Fibroblast of lung (primary cell): ENCODE data around the gene PRKCQ. TPM values are rescaled to one million over a fixed set of nuclear protein-coding genes. Genes with fewer than 3 reads are reported as not detected.

Experiments
- DNase-seq, 2 donors: peaks; one replicate each; pipeline versions ENCODE4 v3.0.0 to v3.0.0-alpha.2; 2010; ENCODE audit warnings: low read depth in 2 of 2
- H2AFZ ChIP-seq: 2 replicates; pipeline ENCODE4 v1.5.1; 2012; ENCODE audit warnings: low read length, control low read depth, inconsistent platforms
- H3K27ac ChIP-seq: 2 replicates; pipeline ENCODE4 v1.5.1; 2011; ENCODE audit warnings: low read length, control low read depth; ENCODE audit not compliant: insufficient read depth
- H3K27me3 ChIP-seq: 2 replicates; pipeline ENCODE4 v1.5.1; 2011; ENCODE audit warnings: mild to moderate bottlenecking, low read length; ENCODE audit not compliant: control insufficient read depth, insufficient read depth
- H3K36me3 ChIP-seq: 2 replicates; pipeline ENCODE4 v1.5.1; 2011; ENCODE audit warnings: low read length; ENCODE audit not compliant: control insufficient read depth, insufficient read depth
- H3K4me1 ChIP-seq: 2 replicates; pipeline ENCODE4 v1.5.1; 2011; ENCODE audit warnings: low read length; ENCODE audit not compliant: control insufficient read depth, insufficient read depth; ENCODE audit errors: extremely low read depth
- H3K4me2 ChIP-seq: 2 replicates; pipeline ENCODE4 v1.5.1; 2011; ENCODE audit warnings: low read length, control low read depth; ENCODE audit not compliant: insufficient read depth; ENCODE audit errors: extremely low read depth
- H3K4me3 ChIP-seq, 4 experiments: fragments of 200-600 bp in 1 of 4; sonication (generic) in 1 of 4; replicated peaks in 1 of 4; 2 replicates each; pipeline ENCODE4 v1.5.1; 2011 to 2016; ENCODE audit warnings: low read length in 4 of 4, low read depth in 3 of 4, mild to moderate bottlenecking in 3 of 4, control low read depth in 2 of 4, inconsistent platforms in 1 of 4, mixed read lengths in 1 of 4; ENCODE audit not compliant: insufficient read depth in 1 of 4; ENCODE audit errors: control extremely low read depth in 1 of 4
- H3K79me2 ChIP-seq: 2 replicates; pipeline ENCODE4 v1.5.1; 2012; ENCODE audit warnings: mild to moderate bottlenecking, low read length, inconsistent platforms; ENCODE audit not compliant: control insufficient read depth, insufficient read depth
- H3K9ac ChIP-seq: 2 replicates; pipeline ENCODE4 v1.5.1; 2011; ENCODE audit warnings: mild to moderate bottlenecking, low read length, control low read depth; ENCODE audit not compliant: insufficient read depth
- H3K9me3 ChIP-seq: 2 replicates; pipeline ENCODE4 v1.5.1; 2012; ENCODE audit warnings: low read depth, low read length; ENCODE audit not compliant: control insufficient read depth, insufficient read depth
- H4K20me1 ChIP-seq: 2 replicates; pipeline ENCODE4 v1.5.1; 2011; ENCODE audit warnings: low read length; ENCODE audit not compliant: control insufficient read depth, insufficient read depth; ENCODE audit errors: extremely low read depth
- EZH2 ChIP-seq: IDR thresholded peaks from 2 replicates; pipeline ENCODE4 v1.5.1; 2012; ENCODE audit warnings: low read length, control low read depth, mild to moderate bottlenecking; ENCODE audit errors: missing control alignments
- polyA plus RNA-seq, 2 donors: library from polyadenylated mRNA; depleted of rRNA in 1 of 2; stranded (reverse) in 1 of 2; unstranded in 1 of 2; fragments of >200 nt; gene quantifications; 2 replicates each; pipeline ENCODE4 v1.2.1, GENCODE V29; 2011 to 2012; ENCODE audit warnings: missing spikeins in 1 of 2
- total RNA-seq: library from RNA; depleted of rRNA; stranded (reverse); fragments of >200 nt; gene quantifications from 2 replicates; pipeline ENCODE4 v1.2.1, GENCODE V29; 2014
- TF ChIP-seq, protein P1 (sequence below), 2 donors: IDR thresholded peaks in 1 of 2; conservative IDR thresholded peaks in 1 of 2; 1 replicate in 1 of 2; 2 replicates in 1 of 2; pipeline ENCODE4 v1.5.1; 2011 to 2012; ENCODE audit warnings: low read length in 2 of 2, control low read depth in 1 of 2, inconsistent platforms in 1 of 2, low read depth in 1 of 2, mild to moderate bottlenecking in 1 of 2

Gene PRKCQ
- total and polyA plus RNA-seq, 2 donors (not counting 1 experiment from before 2014, with no cell fraction given) = under 0.01 to 0.01 TPM

DNA sequence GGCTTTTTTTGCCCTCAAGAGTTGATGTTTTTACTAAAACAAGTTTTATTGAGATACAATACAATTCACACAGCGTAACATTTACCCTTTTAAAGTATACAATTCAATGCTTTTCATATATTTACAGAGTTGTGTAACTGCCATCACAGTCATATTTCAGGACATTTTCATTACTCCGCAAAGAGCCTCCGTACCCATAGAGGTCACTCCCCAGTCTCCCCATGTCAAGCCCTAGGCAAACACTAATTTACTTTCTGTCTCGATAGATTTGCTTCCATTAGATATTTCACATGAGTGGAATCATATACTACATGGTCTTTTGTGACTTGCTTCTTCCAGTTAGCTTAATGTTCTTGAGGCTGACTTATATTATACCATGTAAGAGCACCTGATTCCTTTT, 183.8 kb downstream of the PRKCQ start:
- Histone ChIP-seq H3K9me3 (no peaks in the 10 kb centered on the region), H3K27me3 (peaks cover 4% of the 10 kb centered on the region), H3K4me3 (no peak overlapping the region), H3K79me2 (no peaks in the 10 kb centered on the region), H3K27ac (no peak overlapping the region), H3K4me2 (no peak overlapping the region), H2AFZ (no peak overlapping the region), H3K36me3 (no peaks in the 10 kb centered on the region), H3K9ac (no peak overlapping the region), H3K4me1 (no peaks in the 10 kb centered on the region), H4K20me1 (no peaks in the 10 kb centered on the region)
- DNase-seq = no peak
- TF ChIP-seq, protein P1, sequence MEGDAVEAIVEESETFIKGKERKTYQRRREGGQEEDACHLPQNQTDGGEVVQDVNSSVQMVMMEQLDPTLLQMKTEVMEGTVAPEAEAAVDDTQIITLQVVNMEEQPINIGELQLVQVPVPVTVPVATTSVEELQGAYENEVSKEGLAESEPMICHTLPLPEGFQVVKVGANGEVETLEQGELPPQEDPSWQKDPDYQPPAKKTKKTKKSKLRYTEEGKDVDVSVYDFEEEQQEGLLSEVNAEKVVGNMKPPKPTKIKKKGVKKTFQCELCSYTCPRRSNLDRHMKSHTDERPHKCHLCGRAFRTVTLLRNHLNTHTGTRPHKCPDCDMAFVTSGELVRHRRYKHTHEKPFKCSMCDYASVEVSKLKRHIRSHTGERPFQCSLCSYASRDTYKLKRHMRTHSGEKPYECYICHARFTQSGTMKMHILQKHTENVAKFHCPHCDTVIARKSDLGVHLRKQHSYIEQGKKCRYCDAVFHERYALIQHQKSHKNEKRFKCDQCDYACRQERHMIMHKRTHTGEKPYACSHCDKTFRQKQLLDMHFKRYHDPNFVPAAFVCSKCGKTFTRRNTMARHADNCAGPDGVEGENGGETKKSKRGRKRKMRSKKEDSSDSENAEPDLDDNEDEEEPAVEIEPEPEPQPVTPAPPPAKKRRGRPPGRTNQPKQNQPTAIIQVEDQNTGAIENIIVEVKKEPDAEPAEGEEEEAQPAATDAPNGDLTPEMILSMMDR (conservative IDR thresholded peaks at IDR 0.05 in 1 of 2, IDR thresholded peaks at IDR 0.05 in 1 of 2; ENCODE audit: low read depth in 1 of 2, low read length in 2 of 2) = no peak
- no peak for TF ChIP-seq EZH2

DNA sequence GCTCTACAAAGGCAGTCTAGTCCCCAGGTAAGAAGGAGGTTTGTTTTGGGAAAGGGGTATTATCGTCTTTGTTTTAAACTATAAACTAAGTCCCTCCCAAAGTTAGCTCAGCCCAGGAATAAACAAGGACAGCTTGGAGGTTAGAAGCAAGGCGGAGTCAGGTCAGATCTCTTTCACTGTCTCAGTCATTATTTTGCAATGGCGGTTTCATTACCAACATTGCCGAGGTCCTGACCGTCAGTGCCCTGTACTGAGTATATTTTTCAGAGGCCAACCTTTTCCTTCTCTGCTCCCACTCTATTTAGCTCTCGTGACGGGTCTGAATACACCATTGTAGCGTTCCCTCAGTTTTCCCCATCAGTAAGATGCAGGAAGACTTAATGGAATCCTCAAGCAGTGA, 184.5 kb downstream of the PRKCQ start:
- no peaks in the 10 kb centered on the region for H4K20me1 ChIP-seq
- no peak overlapping the region for H3K9ac ChIP-seq
- no peaks in the 10 kb centered on the region for H3K79me2 ChIP-seq
- H3K4me1 ChIP-seq = no peaks in the 10 kb centered on the region
- H3K4me2 ChIP-seq = no peak overlapping the region
- H3K27me3 ChIP-seq = peaks cover 4% of the 10 kb centered on the region
- H2AFZ ChIP-seq = no peak overlapping the region
- no peak for TF ChIP-seq EZH2
- TF ChIP-seq, protein P1 (conservative IDR thresholded peaks at IDR 0.05 in 1 of 2, IDR thresholded peaks at IDR 0.05 in 1 of 2; ENCODE audit: low read depth in 1 of 2, low read length in 2 of 2) = no peak
- H3K9me3 ChIP-seq = no peaks in the 10 kb centered on the region
- H3K36me3 ChIP-seq = no peaks in the 10 kb centered on the region
- no peak for DNase-seq
- no peak overlapping the region for H3K27ac ChIP-seq
- no peak overlapping the region for H3K4me3 ChIP-seq

DNA sequence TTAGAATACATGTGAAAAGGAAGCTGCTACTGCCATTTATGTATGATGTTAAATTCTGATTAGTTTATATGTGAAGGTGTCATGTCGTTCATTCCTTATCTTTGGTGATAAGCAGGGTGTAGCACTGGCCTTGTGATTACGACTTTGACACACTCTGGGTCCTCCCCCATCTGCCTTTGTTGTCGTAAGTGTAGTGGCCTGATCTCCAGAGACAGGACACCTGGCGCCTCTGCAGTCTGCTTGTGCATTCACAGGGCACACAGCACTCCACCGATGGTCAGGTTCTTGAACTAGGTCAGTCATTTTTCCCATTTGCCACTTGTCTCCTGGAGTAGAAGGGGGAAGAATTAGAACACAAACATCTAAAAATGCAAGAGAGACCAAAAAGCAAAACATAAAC, 186.0 kb downstream of the PRKCQ start:
- Histone ChIP-seq H3K4me2 (no peak overlapping the region), H3K27ac (no peak overlapping the region), H3K27me3 (peaks cover 4% of the 10 kb centered on the region), H2AFZ (no peak overlapping the region), H4K20me1 (no peaks in the 10 kb centered on the region), H3K4me1 (no peaks in the 10 kb centered on the region), H3K4me3 (no peak overlapping the region), H3K9me3 (no peaks in the 10 kb centered on the region), H3K36me3 (no peaks in the 10 kb centered on the region), H3K9ac (no peak overlapping the region), H3K79me2 (no peaks in the 10 kb centered on the region)
- TF ChIP-seq, protein P1 (conservative IDR thresholded peaks at IDR 0.05 in 1 of 2, IDR thresholded peaks at IDR 0.05 in 1 of 2; ENCODE audit: low read depth in 1 of 2, low read length in 2 of 2) = no peak
- no peak for TF ChIP-seq EZH2
- DNase-seq = no peak
